GM12801 (cell line): ENCODE results near the gene TCERG1.

Experiments used
- CTCF ChIP-seq: IDR thresholded peaks from one replicate; pipeline ENCODE4 v1.5.1; 2011; ENCODE audit warnings: control low read depth; ENCODE audit not compliant: insufficient read length; ENCODE audit errors: extremely low read depth

TCERG1 gene

GRCh38 chr5:146440870-146441495, 6.2 kb upstream of the TCERG1 start:
- no peak for TF ChIP-seq CTCF

DNA sequence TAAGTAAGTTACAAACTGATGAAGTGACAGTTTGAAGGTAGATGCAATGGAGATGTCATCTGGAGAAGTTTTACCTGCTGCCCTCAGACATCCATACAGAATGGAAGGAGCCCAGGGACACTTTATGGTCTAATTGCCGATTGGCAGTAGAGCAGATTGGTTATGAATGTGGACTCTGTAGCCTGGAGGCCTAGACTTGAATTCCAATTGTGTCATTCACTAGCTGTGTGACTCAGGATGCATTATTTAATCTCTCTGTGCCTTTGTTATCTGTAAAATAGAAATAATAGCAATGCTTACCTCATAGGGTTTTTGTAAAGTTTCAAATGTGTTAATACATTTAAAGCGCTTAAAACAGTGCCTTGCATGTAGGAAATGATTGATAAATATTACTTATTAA, 5.2 kb upstream of the TCERG1 start:
- TF ChIP-seq CTCF = no peak

DNA sequence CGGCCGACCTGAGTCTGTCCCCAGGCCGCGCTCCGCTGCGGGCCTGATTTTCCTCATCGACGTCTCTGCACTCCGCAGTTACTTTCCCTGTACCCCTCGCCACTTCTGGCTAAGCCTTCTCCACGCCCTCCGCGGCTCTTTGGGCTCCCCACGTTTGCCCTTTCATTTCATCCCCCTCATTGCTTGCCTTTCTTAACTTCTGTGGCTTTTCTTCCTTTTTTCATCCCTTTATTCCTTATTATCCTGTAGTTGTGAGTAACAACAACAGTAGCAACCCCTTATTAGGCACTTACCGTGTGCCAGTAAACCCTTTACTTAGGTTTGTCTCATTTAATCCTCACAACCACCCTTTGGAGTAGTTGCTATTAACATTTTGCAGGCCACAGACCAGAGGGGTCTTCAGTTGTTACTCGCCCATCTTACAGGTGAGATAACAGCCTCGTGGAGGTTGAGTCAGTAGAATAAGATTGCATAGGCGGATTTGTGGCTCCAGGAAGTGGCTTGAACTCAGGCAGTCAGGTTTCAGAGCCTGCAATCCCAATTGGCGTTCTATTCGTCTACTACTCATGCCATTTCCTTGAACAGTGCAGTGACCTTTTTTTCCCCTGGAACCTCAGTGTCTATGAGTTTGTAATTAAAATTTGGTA, 724 bp downstream of the TCERG1 start:
- TF ChIP-seq CTCF = no peak

GRCh38 chr5:146448783-146449519, 1.8 kb downstream of the TCERG1 start:
- no peak for TF ChIP-seq CTCF

DNA sequence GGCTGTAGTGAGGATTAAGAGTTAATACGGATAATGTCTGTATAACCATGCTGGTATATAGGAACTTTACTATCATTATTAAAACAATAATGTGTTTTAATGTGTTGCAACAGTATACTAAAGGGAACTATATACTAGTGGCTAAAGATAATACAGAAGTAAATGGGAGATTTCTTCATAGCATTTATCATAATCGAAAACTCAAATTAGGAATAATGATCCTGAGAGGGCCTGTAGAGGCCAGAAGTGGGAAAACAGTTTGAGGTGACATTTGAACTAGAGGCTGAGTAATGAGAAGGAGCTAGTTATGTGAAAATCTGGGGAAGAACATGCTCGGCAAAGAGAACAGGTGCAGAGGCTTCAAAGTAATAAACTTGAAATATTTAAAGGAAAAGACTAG, 2.9 kb downstream of the TCERG1 start:
- no peak for TF ChIP-seq CTCF

DNA sequence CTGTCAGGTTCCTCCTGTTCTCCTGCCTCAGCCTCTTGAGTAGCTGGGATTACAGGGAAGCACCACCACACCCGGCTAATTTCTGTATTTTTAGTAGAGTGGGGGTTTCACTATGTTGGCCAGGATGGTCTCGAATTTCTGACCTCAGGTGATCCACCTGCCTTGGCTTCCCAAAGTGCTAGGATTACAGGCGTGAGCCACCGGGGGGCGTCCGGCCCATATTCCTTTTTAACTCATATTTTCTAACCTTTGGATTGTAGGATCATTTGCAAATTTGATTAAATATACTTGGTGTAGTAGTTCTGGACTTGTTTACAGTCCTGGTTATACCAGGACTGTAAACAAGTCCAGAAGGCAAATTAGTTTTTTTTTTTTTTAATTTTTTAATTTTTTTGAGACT, 4.3 kb downstream of the TCERG1 start:
- no peak for TF ChIP-seq CTCF

GRCh38 chr5:146457431-146457830, 10.3 kb downstream of the TCERG1 start:
- no peak for TF ChIP-seq CTCF
